HEK293 (cell line): ENCODE measurements around the gene CENPM.

Experiments used
- BCL11A ChIP-seq: fragments of 450-650 bp; formaldehyde crosslinking; IDR thresholded peaks from 2 replicates; pipeline ENCODE4 v1.5.1; 2016; ENCODE audit warnings: low read depth, missing biosample characterization, missing genetic modification characterization
- GLI4 ChIP-seq: fragments of 450-650 bp; formaldehyde crosslinking; IDR thresholded peaks from 2 replicates; pipeline ENCODE4 v1.5.1; 2016; ENCODE audit warnings: missing biosample characterization, missing genetic modification characterization
- GLIS2 ChIP-seq: fragments of 450-650 bp; formaldehyde crosslinking; IDR thresholded peaks from 2 replicates; pipeline ENCODE4 v1.5.1; 2016; ENCODE audit warnings: missing biosample characterization, missing genetic modification characterization
- KLF1 ChIP-seq: fragments of 450-650 bp; formaldehyde crosslinking; IDR thresholded peaks from 2 replicates; pipeline ENCODE4 v1.5.1; 2016; ENCODE audit warnings: missing biosample characterization, missing genetic modification characterization
- KLF7 ChIP-seq: fragments of 450-650 bp; formaldehyde crosslinking; IDR thresholded peaks from 2 replicates; pipeline ENCODE4 v1.5.1; 2016; ENCODE audit warnings: missing biosample characterization, missing genetic modification characterization, borderline replicate concordance
- MYNN ChIP-seq: fragments of 450-650 bp; formaldehyde crosslinking; IDR thresholded peaks from 2 replicates; pipeline ENCODE4 v1.5.1; 2016; ENCODE audit warnings: missing biosample characterization, missing genetic modification characterization, borderline replicate concordance
- OSR2 ChIP-seq: fragments of 450-650 bp; formaldehyde crosslinking; IDR thresholded peaks from 2 replicates; pipeline ENCODE4 v1.5.1; 2016; ENCODE audit warnings: missing biosample characterization, missing genetic modification characterization
- OVOL3 ChIP-seq: fragments of 450-650 bp; formaldehyde crosslinking; IDR thresholded peaks from 2 replicates; pipeline ENCODE4 v1.5.1; 2016; ENCODE audit warnings: missing biosample characterization, missing genetic modification characterization
- PRDM4 ChIP-seq: fragments of 450-650 bp; formaldehyde crosslinking; IDR thresholded peaks from 2 replicates; pipeline ENCODE4 v1.5.1; 2017; ENCODE audit warnings: missing biosample characterization, missing genetic modification characterization
- SP7 ChIP-seq: fragments of 450-650 bp; formaldehyde crosslinking; IDR thresholded peaks from 2 replicates; pipeline ENCODE4 v1.5.1; 2016; ENCODE audit warnings: missing biosample characterization, missing genetic modification characterization
- TCF7L2 ChIP-seq: IDR thresholded peaks from 2 replicates; pipeline ENCODE4 v1.6.1; 2011; ENCODE audit warnings: low read depth, mild to moderate bottlenecking, inconsistent platforms, low read length, moderate library complexity, borderline replicate concordance
- TRIM28 ChIP-seq: IDR thresholded peaks from 2 replicates; pipeline ENCODE4 v1.6.1; 2011; ENCODE audit warnings: low read length, control low read depth, borderline replicate concordance
- ZBTB20 ChIP-seq: fragments of 450-650 bp; formaldehyde crosslinking; IDR thresholded peaks from 2 replicates; pipeline ENCODE4 v1.5.1; 2016; ENCODE audit warnings: missing biosample characterization, missing genetic modification characterization
- ZBTB49 ChIP-seq: fragments of 450-650 bp; formaldehyde crosslinking; IDR thresholded peaks from 2 replicates; pipeline ENCODE4 v1.5.1; 2016; ENCODE audit warnings: missing biosample characterization, missing genetic modification characterization, low read depth
- ZFP3 ChIP-seq: fragments of 450-650 bp; formaldehyde crosslinking; IDR thresholded peaks from 2 replicates; pipeline ENCODE4 v1.5.1; 2016; ENCODE audit warnings: low read depth, missing biosample characterization, missing genetic modification characterization
- ZIC2 ChIP-seq: fragments of 450-650 bp; formaldehyde crosslinking; IDR thresholded peaks from 2 replicates; pipeline ENCODE4 v1.5.1; 2016; ENCODE audit warnings: missing biosample characterization, missing genetic modification characterization
- ZNF112 ChIP-seq: fragments of 450-650 bp; formaldehyde crosslinking; IDR thresholded peaks from 2 replicates; pipeline ENCODE4 v1.5.0; 2017; ENCODE audit warnings: missing biosample characterization, missing genetic modification characterization
- ZNF114 ChIP-seq: fragments of 450-650 bp; formaldehyde crosslinking; IDR thresholded peaks from 2 replicates; pipeline ENCODE4 v1.5.0; 2017; ENCODE audit warnings: missing biosample characterization, missing genetic modification characterization
- ZNF146 ChIP-seq: fragments of 450-650 bp; formaldehyde crosslinking; IDR thresholded peaks from 2 replicates; pipeline ENCODE4 v1.5.1; 2016; ENCODE audit warnings: missing biosample characterization, missing genetic modification characterization
- ZNF157 ChIP-seq: fragments of 450-650 bp; formaldehyde crosslinking; IDR thresholded peaks from 2 replicates; pipeline ENCODE4 v1.5.1; 2016; ENCODE audit warnings: missing biosample characterization, missing genetic modification characterization
- ZNF19 ChIP-seq: fragments of 450-650 bp; formaldehyde crosslinking; IDR thresholded peaks from 2 replicates; pipeline ENCODE4; 2016; ENCODE audit warnings: missing biosample characterization, missing genetic modification characterization, low read depth
- ZNF274 ChIP-seq, 2 experiments: fragments of 200-500 bp in 1 of 2; fragments of 450-650 bp in 1 of 2; sonication (Bioruptor generic) in 1 of 2; formaldehyde crosslinking in 1 of 2; IDR thresholded peaks; 2 replicates each; pipeline versions ENCODE4 v1.5.1 to v1.6.1; 2014 to 2016; ENCODE audit warnings: borderline replicate concordance in 1 of 2, inconsistent platforms in 1 of 2, low read length in 1 of 2, missing biosample characterization in 1 of 2, missing genetic modification characterization in 1 of 2
- ZNF311 ChIP-seq: fragments of 450-650 bp; formaldehyde crosslinking; IDR thresholded peaks from 2 replicates; pipeline ENCODE4 v1.5.1; 2017; ENCODE audit warnings: missing biosample characterization, missing genetic modification characterization, borderline replicate concordance
- ZNF341 ChIP-seq: fragments of 450-650 bp; formaldehyde crosslinking; IDR thresholded peaks from 2 replicates; pipeline ENCODE4; 2016; ENCODE audit warnings: low read depth, missing biosample characterization, missing genetic modification characterization
- ZNF350 ChIP-seq: fragments of 450-650 bp; formaldehyde crosslinking; IDR thresholded peaks from 2 replicates; pipeline ENCODE4 v1.5.0; 2017; ENCODE audit warnings: missing biosample characterization, mild to moderate bottlenecking, missing genetic modification characterization
- ZNF600 ChIP-seq: fragments of 450-650 bp; formaldehyde crosslinking; IDR thresholded peaks from 2 replicates; pipeline ENCODE4 v1.5.1; 2016; ENCODE audit warnings: missing biosample characterization, missing genetic modification characterization
- ZNF654 ChIP-seq: fragments of 450-650 bp; formaldehyde crosslinking; IDR thresholded peaks from 2 replicates; pipeline ENCODE4 v1.5.1; 2016; ENCODE audit warnings: low read depth, missing biosample characterization, missing genetic modification characterization
- ZNF660 ChIP-seq: fragments of 450-650 bp; IDR thresholded peaks from 2 replicates; pipeline ENCODE4 v1.5.1; 2018; ENCODE audit warnings: missing biosample characterization, mild to moderate bottlenecking, missing genetic modification characterization
- ZSCAN16 ChIP-seq: fragments of 450-650 bp; formaldehyde crosslinking; IDR thresholded peaks from 2 replicates; pipeline ENCODE4 v1.5.1; 2016; ENCODE audit warnings: missing biosample characterization, missing genetic modification characterization
- TF ChIP-seq, protein P1 (sequence below): fragments of 450-650 bp; formaldehyde crosslinking; IDR thresholded peaks from 2 replicates; pipeline ENCODE4 v1.5.1; 2016; ENCODE audit warnings: missing biosample characterization, missing genetic modification characterization
- TF ChIP-seq, protein P2 (sequence below): fragments of 450-650 bp; formaldehyde crosslinking; IDR thresholded peaks from 2 replicates; pipeline ENCODE4 v1.5.1; 2016; ENCODE audit warnings: missing biosample characterization, missing genetic modification characterization

CENPM gene

DNA sequence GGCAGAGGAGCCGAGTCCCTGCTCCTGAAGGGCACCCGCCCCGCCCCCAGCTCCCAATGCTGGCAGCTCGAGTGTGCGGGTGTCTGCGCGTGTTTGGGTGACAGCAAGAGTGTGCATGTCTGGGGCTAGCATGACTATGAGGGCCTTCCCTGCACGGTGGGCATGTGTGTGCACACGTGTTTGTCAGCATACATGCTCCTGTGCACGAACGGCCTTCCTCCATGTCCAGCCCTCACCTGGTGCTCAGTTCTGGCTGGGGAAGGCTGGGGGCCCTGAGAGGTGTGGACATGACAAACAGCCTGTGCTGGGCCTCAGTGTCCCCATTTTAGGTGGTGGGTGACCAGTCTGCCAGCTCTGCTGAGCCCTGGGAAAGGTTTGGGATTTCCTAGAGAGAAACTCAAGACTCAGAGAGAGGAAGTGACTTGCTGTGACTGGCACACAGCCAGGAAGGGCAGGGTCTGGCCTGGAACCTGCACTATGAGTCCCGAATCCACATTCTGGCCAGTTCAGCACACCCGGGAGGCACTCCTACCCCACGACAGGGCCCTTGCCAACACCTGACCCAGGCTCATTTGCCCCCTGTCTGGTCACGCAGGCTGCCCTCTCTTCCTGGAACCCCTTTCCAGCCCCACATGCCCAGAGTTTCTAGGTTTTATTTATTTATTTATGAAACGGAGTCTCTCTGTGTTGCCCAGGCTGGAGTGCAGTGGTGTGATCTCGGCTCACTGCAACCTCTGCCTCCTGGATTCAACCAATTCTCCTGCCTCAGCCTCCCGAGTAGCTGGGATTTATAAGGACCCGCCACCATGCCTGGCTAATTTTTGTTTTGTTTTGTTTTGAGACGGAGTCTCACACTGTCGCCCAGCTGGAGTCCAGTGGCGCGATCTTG, 28.8 kb downstream of the CENPM start (continued):
- TF ChIP-seq GLIS2 (tag by site-specific recombination) = 0 out of 2 replicates have a peak, but pooled peaks have one; percentile 35
- TF ChIP-seq TCF7L2 = no peak
- TF ChIP-seq ZNF112 (tag by site-specific recombination) = no peak
- TF ChIP-seq ZBTB20 (tag by site-specific recombination) = peak; percentile 98
- TF ChIP-seq ZNF311 (tag by site-specific recombination) = no peak
- no peak for TF ChIP-seq ZBTB49 (tag by site-specific recombination)
- no peak for TF ChIP-seq ZNF350
- no peak for TF ChIP-seq PRDM4 (tag by site-specific recombination)
- 0 out of 2 replicates have a peak, but pooled peaks have one; percentile 6 for TF ChIP-seq ZIC2 (tag by site-specific recombination)
- no peak for TF ChIP-seq ZNF341
- TF ChIP-seq ZNF114 = no peak
- TF ChIP-seq, protein P1, sequence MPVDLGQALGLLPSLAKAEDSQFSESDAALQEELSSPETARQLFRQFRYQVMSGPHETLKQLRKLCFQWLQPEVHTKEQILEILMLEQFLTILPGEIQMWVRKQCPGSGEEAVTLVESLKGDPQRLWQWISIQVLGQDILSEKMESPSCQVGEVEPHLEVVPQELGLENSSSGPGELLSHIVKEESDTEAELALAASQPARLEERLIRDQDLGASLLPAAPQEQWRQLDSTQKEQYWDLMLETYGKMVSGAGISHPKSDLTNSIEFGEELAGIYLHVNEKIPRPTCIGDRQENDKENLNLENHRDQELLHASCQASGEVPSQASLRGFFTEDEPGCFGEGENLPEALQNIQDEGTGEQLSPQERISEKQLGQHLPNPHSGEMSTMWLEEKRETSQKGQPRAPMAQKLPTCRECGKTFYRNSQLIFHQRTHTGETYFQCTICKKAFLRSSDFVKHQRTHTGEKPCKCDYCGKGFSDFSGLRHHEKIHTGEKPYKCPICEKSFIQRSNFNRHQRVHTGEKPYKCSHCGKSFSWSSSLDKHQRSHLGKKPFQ = 0 out of 2 replicates have a peak, but pooled peaks have one; percentile 61
- peak; percentile 96 for TF ChIP-seq ZNF600
- TF ChIP-seq ZSCAN16 (tag by site-specific recombination) = no peak
- no peak for TF ChIP-seq GLI4
- TF ChIP-seq, protein P2, sequence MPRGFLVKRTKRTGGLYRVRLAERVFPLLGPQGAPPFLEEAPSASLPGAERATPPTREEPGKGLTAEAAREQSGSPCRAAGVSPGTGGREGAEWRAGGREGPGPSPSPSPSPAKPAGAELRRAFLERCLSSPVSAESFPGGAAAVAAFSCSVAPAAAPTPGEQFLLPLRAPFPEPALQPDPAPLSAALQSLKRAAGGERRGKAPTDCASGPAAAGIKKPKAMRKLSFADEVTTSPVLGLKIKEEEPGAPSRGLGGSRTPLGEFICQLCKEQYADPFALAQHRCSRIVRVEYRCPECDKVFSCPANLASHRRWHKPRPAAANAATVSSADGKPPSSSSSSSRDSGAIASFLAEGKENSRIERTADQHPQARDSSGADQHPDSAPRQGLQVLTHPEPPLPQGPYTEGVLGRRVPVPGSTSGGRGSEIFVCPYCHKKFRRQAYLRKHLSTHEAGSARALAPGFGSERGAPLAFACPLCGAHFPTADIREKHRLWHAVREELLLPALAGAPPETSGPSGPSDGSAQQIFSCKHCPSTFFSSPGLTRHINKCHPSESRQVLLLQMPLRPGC (tag by site-specific recombination) = no peak
- no peak for TF ChIP-seq SP7 (tag by site-specific recombination)
- no peak for TF ChIP-seq ZNF157 (tag by site-specific recombination)
- no peak for TF ChIP-seq ZNF19
- no peak for TF ChIP-seq ZNF146
- no peak for TF ChIP-seq KLF1 (tag by site-specific recombination)
- TF ChIP-seq ZFP3 = 0 out of 2 replicates have a peak, but pooled peaks have one; percentile 22
- no peak for TF ChIP-seq KLF7 (tag by site-specific recombination)
- TF ChIP-seq ZNF654 (tag by site-specific recombination) = no peak
- TF ChIP-seq OVOL3 = no peak
- TF ChIP-seq TRIM28 = no peak
- TF ChIP-seq OSR2 (tag by site-specific recombination) = no peak
- no peak for TF ChIP-seq BCL11A (tag by site-specific recombination)
- no peak for TF ChIP-seq MYNN (tag by site-specific recombination)
- peak; percentile 68; the same call in 1 of the 2 replicates for TF ChIP-seq ZNF660 (tag by site-specific recombination)
- TF ChIP-seq ZNF274 (IDR thresholded peaks at IDR 0.05; ENCODE audit: low read length) = no peak
- TF ChIP-seq ZNF274 (tag by site-specific recombination; IDR thresholded peaks at IDR 0.05; ENCODE audit: borderline replicate concordance) = no peak
